ENCODE results near the gene EGFL8. TPM values are rescaled to one million over a fixed set of nuclear protein-coding genes. Genes with fewer than 3 reads are reported as not detected.
A peak's percentile ranks its signal among the peaks of the same experiment; 100 is the strongest.

The EGFL8 gene
- 1 to 10 TPM; 6.4 to 9.6 (median 9.1) TPM for total RNA-seq

- DNase-seq (no peak), ATAC-seq (no peak)
- H3K9me3 Mint-ChIP-seq = no peaks in the 10 kb centered on the region
- H3K4me1 Mint-ChIP-seq (ENCODE audit: low read depth) = no peaks in the 10 kb centered on the region
- no peak within 1 kb of the TSS for H3K4me3 Mint-ChIP-seq
- no peaks in the 10 kb centered on the region for H3K27me3 Mint-ChIP-seq (ENCODE audit: low read depth)
- H3K36me3 Mint-ChIP-seq (ENCODE audit: insufficient read depth) = peaks cover 8% of the 10 kb centered on the region
Observed at GRCh38 chr6:32164295-32164694, at the start of gene EGFL8. TSS of gene EGFL8 (plus strand) at chr6:32164595. CDS start at chr6:32166166, 1,571 bp downstream.

- Mint-ChIP-seq H3K4me1 (ENCODE audit: low read depth) (peaks cover 9% of the 10 kb centered on the region), H3K4me3 (no peak overlapping the region), H3K9me3 (no peaks in the 10 kb centered on the region), H3K27me3 (ENCODE audit: low read depth) (no peaks in the 10 kb centered on the region), H3K36me3 (ENCODE audit: insufficient read depth) (peaks cover 11% of the 10 kb centered on the region)
- DNase-seq = no peak
- no peak for ATAC-seq
Observed at GRCh38 chr6:32114796-32115195, 49.6 kb upstream of the EGFL8 start.

GRCh38 chr6:32115623-32116022, 48.8 kb upstream of the EGFL8 start:
- ATAC-seq (no peak), DNase-seq (no peak)
- Mint-ChIP-seq H3K36me3 (ENCODE audit: insufficient read depth) (peaks cover 12% of the 10 kb centered on the region), H3K27me3 (ENCODE audit: low read depth) (no peaks in the 10 kb centered on the region), H3K9me3 (no peaks in the 10 kb centered on the region), H3K4me3 (no peak overlapping the region), H3K4me1 (ENCODE audit: low read depth) (peaks cover 8% of the 10 kb centered on the region)

- H3K9me3 Mint-ChIP-seq = no peaks in the 10 kb centered on the region
- H3K4me1 Mint-ChIP-seq (ENCODE audit: low read depth) = peaks cover 8% of the 10 kb centered on the region
- DNase-seq (no peak), ATAC-seq (peak in 1 of 2 donors; percentile 39)
- H3K27me3 Mint-ChIP-seq (ENCODE audit: low read depth) = no peaks in the 10 kb centered on the region
- H3K36me3 Mint-ChIP-seq (ENCODE audit: insufficient read depth) = peaks cover 17% of the 10 kb centered on the region
- no peak overlapping the region for H3K4me3 Mint-ChIP-seq
Observed at GRCh38 chr6:32116674-32117073, 47.7 kb upstream of the EGFL8 start.

GRCh38 chr6:32117461-32117860, 46.9 kb upstream of the EGFL8 start:
- Mint-ChIP-seq H3K27me3 (ENCODE audit: low read depth) (no peaks in the 10 kb centered on the region), H3K4me3 (no peak overlapping the region), H3K4me1 (ENCODE audit: low read depth) (peaks cover 8% of the 10 kb centered on the region), H3K9me3 (no peaks in the 10 kb centered on the region), H3K36me3 (ENCODE audit: insufficient read depth) (peaks cover 23% of the 10 kb centered on the region)
- ATAC-seq (no peak), DNase-seq (no peak)

- Mint-ChIP-seq H3K4me1 (ENCODE audit: low read depth) (peaks cover 11% of the 10 kb centered on the region), H3K36me3 (ENCODE audit: insufficient read depth) (peaks cover 31% of the 10 kb centered on the region), H3K9me3 (no peaks in the 10 kb centered on the region), H3K4me3 (no peak overlapping the region), H3K27me3 (ENCODE audit: low read depth) (no peaks in the 10 kb centered on the region)
- DNase-seq = peak; percentile 60
- ATAC-seq = peak; percentile 78 to 83
Observed at GRCh38 chr6:32118782-32119628, 45.4 kb upstream of the EGFL8 start.

GRCh38 chr6:32120573-32121059, 43.8 kb upstream of the EGFL8 start:
- Mint-ChIP-seq H3K4me3 (no peak overlapping the region), H3K36me3 (ENCODE audit: insufficient read depth) (peaks cover 34% of the 10 kb centered on the region), H3K9me3 (no peaks in the 10 kb centered on the region), H3K4me1 (ENCODE audit: low read depth) (peaks cover 13% of the 10 kb centered on the region), H3K27me3 (ENCODE audit: low read depth) (no peaks in the 10 kb centered on the region)
- no peak for ATAC-seq
- no peak for DNase-seq

GRCh38 chr6:32123681-32124080, 40.7 kb upstream of the EGFL8 start:
- DNase-seq (no peak), ATAC-seq (no peak)
- peaks cover 40% of the 10 kb centered on the region for H3K36me3 Mint-ChIP-seq (ENCODE audit: insufficient read depth)
- H3K27me3 Mint-ChIP-seq (ENCODE audit: low read depth) = no peaks in the 10 kb centered on the region
- no peak overlapping the region for H3K4me3 Mint-ChIP-seq
- H3K9me3 Mint-ChIP-seq = no peaks in the 10 kb centered on the region
- H3K4me1 Mint-ChIP-seq (ENCODE audit: low read depth) = peaks cover 40% of the 10 kb centered on the region

- Mint-ChIP-seq H3K4me1 (ENCODE audit: low read depth) (peaks cover 50% of the 10 kb centered on the region), H3K27me3 (ENCODE audit: low read depth) (no peaks in the 10 kb centered on the region), H3K9me3 (no peaks in the 10 kb centered on the region), H3K36me3 (ENCODE audit: insufficient read depth) (peaks cover 31% of the 10 kb centered on the region), H3K4me3 (peak overlapping the region; percentile 99)
- ATAC-seq (no peak), DNase-seq (no peak)
Observed at GRCh38 chr6:32126880-32127279, 37.5 kb upstream of the EGFL8 start.

GRCh38 chr6:32127409-32127716, 37.0 kb upstream of the EGFL8 start:
- Mint-ChIP-seq H3K27me3 (ENCODE audit: low read depth) (no peaks in the 10 kb centered on the region), H3K4me3 (peak overlapping the region; percentile 99), H3K36me3 (ENCODE audit: insufficient read depth) (peaks cover 28% of the 10 kb centered on the region), H3K9me3 (no peaks in the 10 kb centered on the region), H3K4me1 (ENCODE audit: low read depth) (peaks cover 50% of the 10 kb centered on the region)
- ATAC-seq = no peak
- DNase-seq = no peak

- peak; percentile 96 for DNase-seq
- Mint-ChIP-seq H3K36me3 (ENCODE audit: insufficient read depth) (peaks cover 26% of the 10 kb centered on the region), H3K27me3 (ENCODE audit: low read depth) (no peaks in the 10 kb centered on the region), H3K4me1 (ENCODE audit: low read depth) (peaks cover 50% of the 10 kb centered on the region), H3K9me3 (no peaks in the 10 kb centered on the region), H3K4me3 (peak within 1 kb of the TSS; percentile 99)
- peak; percentile 93 for ATAC-seq
Observed at GRCh38 chr6:32127717-32128592, 36.4 kb upstream of the EGFL8 start, which contains the start of gene ATF6B. TSS of gene ATF6B (minus strand) at chr6:32128246. CDS start at chr6:32128207, 39 bp downstream.

- ATAC-seq (no peak), DNase-seq (no peak)
- Mint-ChIP-seq H3K4me1 (ENCODE audit: low read depth) (peaks cover 48% of the 10 kb centered on the region), H3K4me3 (peak overlapping the region; percentile 99), H3K9me3 (no peaks in the 10 kb centered on the region), H3K27me3 (ENCODE audit: low read depth) (no peaks in the 10 kb centered on the region), H3K36me3 (ENCODE audit: insufficient read depth) (peaks cover 20% of the 10 kb centered on the region)
Observed at GRCh38 chr6:32128751-32129296, 35.6 kb upstream of the EGFL8 start.

- Mint-ChIP-seq H3K4me1 (ENCODE audit: low read depth) (peaks cover 43% of the 10 kb centered on the region), H3K4me3 (peak overlapping the region; percentile 92), H3K27me3 (ENCODE audit: low read depth) (no peaks in the 10 kb centered on the region), H3K36me3 (ENCODE audit: insufficient read depth) (peaks cover 14% of the 10 kb centered on the region), H3K9me3 (no peaks in the 10 kb centered on the region)
- DNase-seq (no peak), ATAC-seq (no peak)
Observed at GRCh38 chr6:32129297-32130088, 34.9 kb upstream of the EGFL8 start.
